H1 (cell line): Measurements from ENCODE around the gene EIF2AK2. TPM values are rescaled to one million over a fixed set of nuclear protein-coding genes. Genes with fewer than 3 reads are reported as not detected.

Experiments used
- CTCF ChIA-PET: fragments of 300-600 bp; sonication (Branson Sonifier 250); formaldehyde crosslinking; loops from one replicate; lab custom pipeline; 2021; ENCODE audit not compliant: partially characterized antibody; lab: Charles Lee
- POLR2A ChIA-PET: fragments of 300-600 bp; sonication (Branson Sonifier 250); formaldehyde crosslinking; loops from one replicate; lab custom pipeline; 2021; ENCODE audit warnings: inconsistent platforms; ENCODE audit not compliant: partially characterized antibody; lab: Charles Lee
- DNase-seq, 2 experiments: peaks; one replicate each; pipeline versions ENCODE4 v3.0.0 to v3.0.0-alpha.2; 2010 to 2022; ENCODE audit warnings: low spot score in 2 of 2, low read depth in 1 of 2, mixed read lengths in 1 of 2
- FAIRE-seq: peaks from 2 replicates; lab custom pipeline; 2011; peaks lifted over from hg19 to GRCh38; lab: Jason Lieb, UNC
- H2AFZ ChIP-seq: 2 replicates; pipeline ENCODE4 v1.8.1; 2012; ENCODE audit warnings: low read length, inconsistent platforms
- H2AK5ac ChIP-seq: 2 replicates; pipeline ENCODE4 v1.6.1; 2013; ENCODE audit warnings: low read depth, low read length
- H2BK120ac ChIP-seq: replicated peaks from 2 replicates; pipeline ENCODE3; 2013; ENCODE audit warnings: low read depth, low read length, inconsistent platforms
- H2BK12ac ChIP-seq: 2 replicates; pipeline ENCODE4 v1.6.1; 2013; ENCODE audit warnings: low read depth, low read length
- H2BK15ac ChIP-seq: 2 replicates; pipeline ENCODE4 v1.6.1; 2013; ENCODE audit warnings: low read length
- H2BK20ac ChIP-seq: 2 replicates; pipeline ENCODE4 v1.6.1; 2013; ENCODE audit warnings: low read length
- H2BK5ac ChIP-seq: 2 replicates; pipeline ENCODE4 v1.6.1; 2013; ENCODE audit warnings: low read depth, low read length
- H3K14ac ChIP-seq: 2 replicates; pipeline ENCODE4 v1.6.1; 2013; ENCODE audit warnings: inconsistent platforms; ENCODE audit not compliant: insufficient read length
- H3K18ac ChIP-seq: 2 replicates; pipeline ENCODE4 v1.6.1; 2013; ENCODE audit warnings: low read length; ENCODE audit errors: extremely low read depth
- H3K23ac ChIP-seq: 2 replicates; pipeline ENCODE4 v1.6.1; 2013; ENCODE audit warnings: inconsistent platforms; ENCODE audit not compliant: insufficient read length
- H3K23me2 ChIP-seq: 2 replicates; pipeline ENCODE4 v1.6.1; 2013; ENCODE audit warnings: low read depth, low read length
- H3K27ac ChIP-seq: 2 replicates; pipeline ENCODE4 v1.6.1; 2011; ENCODE audit warnings: low read depth, low read length, inconsistent platforms
- H3K27me3 ChIP-seq, 4 experiments: replicated peaks in 1 of 4; 1 replicate in 1 of 4; 2 replicates in 3 of 4; pipeline versions ENCODE4 v1.6.1 to v1.8.1; 2011 to 2013; ENCODE audit warnings: low read length in 3 of 4, mild to moderate bottlenecking in 3 of 4, inconsistent platforms in 2 of 4, mixed read lengths in 2 of 4, moderate library complexity in 1 of 4; ENCODE audit not compliant: control insufficient read depth in 3 of 4, insufficient read depth in 3 of 4; ENCODE audit errors: extremely low read depth in 1 of 4
- H3K36me3 ChIP-seq, 4 experiments: 2 replicates each; pipeline versions ENCODE4 v1.6.1 to v1.8.1; 2011 to 2013; ENCODE audit warnings: mild to moderate bottlenecking in 4 of 4, low read length in 3 of 4, moderate library complexity in 2 of 4, control low read depth in 1 of 4, inconsistent platforms in 1 of 4; ENCODE audit not compliant: insufficient read depth in 4 of 4, control insufficient read depth in 2 of 4
- H3K4ac ChIP-seq: replicated peaks from 2 replicates; pipeline ENCODE3; 2013; ENCODE audit warnings: low read length, low read depth, mixed read lengths, inconsistent platforms; ENCODE audit not compliant: insufficient read length
- H3K4me1 ChIP-seq, 4 experiments: replicated peaks in 1 of 4; 1 replicate in 1 of 4; 2 replicates in 3 of 4; pipeline versions ENCODE4 v1.6.1 to v1.8.1; 2011 to 2013; ENCODE audit warnings: low read length in 3 of 4, inconsistent platforms in 2 of 4, mixed read lengths in 1 of 4; ENCODE audit not compliant: insufficient read depth in 4 of 4, control insufficient read depth in 3 of 4
- H3K4me2 ChIP-seq, 2 experiments: 2 replicates each; pipeline versions ENCODE4 v1.6.1 to v1.8.1; 2011 to 2013; ENCODE audit warnings: low read depth in 2 of 2, low read length in 2 of 2, control low read depth in 1 of 2, inconsistent platforms in 1 of 2, mild to moderate bottlenecking in 1 of 2; ENCODE audit not compliant: insufficient read depth in 1 of 2
- H3K4me3 ChIP-seq, 4 experiments: fragments of 200-600, 300-600 bp in 1 of 4; sonication (generic), shearing (Covaris generic), sonication (Bioruptor Twin) in 1 of 4; 2 replicates each; pipeline versions ENCODE4 v1.5.1 to v1.8.1; 2011 to 2016; ENCODE audit warnings: low read length in 4 of 4, low read depth in 3 of 4, control low read depth in 2 of 4, inconsistent platforms in 2 of 4, mild to moderate bottlenecking in 2 of 4, mixed read lengths in 1 of 4, moderate library complexity in 1 of 4; ENCODE audit not compliant: insufficient read depth in 2 of 4; ENCODE audit errors: extremely low read depth in 1 of 4
- H3K56ac ChIP-seq: replicated peaks from 2 replicates; pipeline ENCODE3; 2013; ENCODE audit warnings: low read depth, mild to moderate bottlenecking, mixed read lengths, low read length, inconsistent platforms; ENCODE audit not compliant: insufficient read length
- H3K79me1 ChIP-seq: 2 replicates; pipeline ENCODE4 v1.6.1; 2013; ENCODE audit warnings: low read depth, low read length, control low read depth
- H3K79me2 ChIP-seq, 2 experiments: 2 replicates each; pipeline versions ENCODE4 v1.6.1 to v1.8.1; 2012 to 2013; ENCODE audit warnings: low read length in 2 of 2, mild to moderate bottlenecking in 2 of 2, inconsistent platforms in 1 of 2; ENCODE audit not compliant: insufficient read depth in 2 of 2, control insufficient read depth in 1 of 2
- H3K9ac ChIP-seq, 4 experiments: replicated peaks in 1 of 4; 1 replicate in 1 of 4; 2 replicates in 3 of 4; pipeline versions ENCODE4 v1.6.1 to v1.8.1; 2011 to 2013; ENCODE audit warnings: low read depth in 3 of 4, low read length in 3 of 4, control low read depth in 2 of 4, mild to moderate bottlenecking in 2 of 4, moderate library complexity in 2 of 4, inconsistent platforms in 1 of 4; ENCODE audit errors: extremely low read depth in 1 of 4
- H3K9me3 ChIP-seq, 2 experiments: 2 replicates each; pipeline versions ENCODE4 v1.6.1 to v1.8.1; 2012 to 2013; ENCODE audit warnings: mild to moderate bottlenecking in 2 of 2, moderate library complexity in 2 of 2, control low read depth in 1 of 2, inconsistent platforms in 1 of 2, low read depth in 1 of 2, low read length in 1 of 2, mixed read lengths in 1 of 2; ENCODE audit not compliant: insufficient read depth in 2 of 2
- H4K20me1 ChIP-seq, 2 experiments: replicated peaks in 1 of 2; 2 replicates each; pipeline versions ENCODE3 to v1.8.1; 2011 to 2013; ENCODE audit warnings: inconsistent platforms in 2 of 2, low read length in 2 of 2, mild to moderate bottlenecking in 1 of 2; ENCODE audit not compliant: insufficient read depth in 2 of 2, control insufficient read depth in 1 of 2
- H4K5ac ChIP-seq: 2 replicates; pipeline ENCODE4 v1.6.1; 2013; ENCODE audit warnings: low read length, low read depth, mixed read lengths, inconsistent platforms; ENCODE audit not compliant: insufficient read length
- H4K8ac ChIP-seq: 2 replicates; pipeline ENCODE4 v1.8.0; 2013; ENCODE audit warnings: mild to moderate bottlenecking, moderate library complexity, low read length, inconsistent platforms; ENCODE audit not compliant: insufficient read depth; ENCODE audit errors: extremely low read depth
- H4K91ac ChIP-seq: replicated peaks from 2 replicates; pipeline ENCODE3; 2013; ENCODE audit warnings: low read length, mixed read lengths, inconsistent platforms; ENCODE audit not compliant: insufficient read length
- EGR1 ChIP-seq: IDR thresholded peaks from 2 replicates; pipeline ENCODE4 v1.6.1; 2011; ENCODE audit warnings: low read depth, low read length, borderline replicate concordance
- GABPA ChIP-seq: IDR thresholded peaks from 2 replicates; pipeline ENCODE4 v1.6.1; 2011; ENCODE audit warnings: mild to moderate bottlenecking, low read length, moderate library complexity, borderline replicate concordance; ENCODE audit not compliant: insufficient read depth
- GTF2F1 ChIP-seq: IDR thresholded peaks from 2 replicates; pipeline ENCODE4 v1.6.1; 2012; ENCODE audit warnings: low read depth, low read length, improper control_type of control experiment, borderline replicate concordance
- SIN3A ChIP-seq, 2 experiments: IDR thresholded peaks in 1 of 2; conservative IDR thresholded peaks in 1 of 2; 2 replicates each; pipeline ENCODE4 v1.6.1; 2011 to 2012; ENCODE audit warnings: low read length in 2 of 2, improper control_type of control experiment in 1 of 2, low read depth in 1 of 2, mild to moderate bottlenecking in 1 of 2
- SP1 ChIP-seq: IDR thresholded peaks from 2 replicates; pipeline ENCODE4 v1.6.1; 2011; ENCODE audit warnings: low read depth, low read length
- TCF12 ChIP-seq: IDR thresholded peaks from 2 replicates; pipeline ENCODE4 v1.6.1; 2011; ENCODE audit warnings: low read depth, mild to moderate bottlenecking, low read length
- YY1 ChIP-seq: IDR thresholded peaks from 2 replicates; pipeline ENCODE4 v1.6.1; 2011; ENCODE audit warnings: low read depth, mild to moderate bottlenecking, low read length
- WGBS, 2 experiments: shearing (Covaris generic) in 1 of 2; methylation state at CpG; one replicate each; pipeline versions ENCODE4 v1.1.6 to v1.1.7; 2013 to 2015; ENCODE audit warnings: low lambda C conversion rate in 2 of 2, mixed read lengths in 2 of 2, inconsistent platforms in 1 of 2, low coverage in 1 of 2, missing lambda C conversion rate in 1 of 2; ENCODE audit not compliant: insufficient replicate concordance in 2 of 2, insufficient coverage in 1 of 2, insufficient read length in 1 of 2; ENCODE audit errors: extremely low coverage in 1 of 2, missing lambda C conversion rate in 1 of 2; 5-methylcytosine and 5-hydroxymethylcytosine counted together
- polyA plus RNA-seq, 7 experiments: library from polyadenylated mRNA; depleted of rRNA in 3 of 7; stranded (reverse) in 5 of 7; unstranded in 2 of 7; fragments of >200 nt in 5 of 7; fragments of 200-250 nt in 2 of 7; gene quantifications; 1 replicate in 5 of 7; 2 replicates in 1 of 7; 4 replicates in 1 of 7; pipeline versions ENCODE4 v1.2.1 to v1.2.3, GENCODE V29; 2011 to 2013; ENCODE audit warnings: missing spikeins in 2 of 7, mixed read lengths in 2 of 7
- total RNA-seq: library from RNA; stranded (reverse); fragmentation: NEBNext Ultra II Directional; extraction: Animal tissue kit (Norgen Biotek cat#: 25700); gene quantifications from 2 replicates; pipeline ENCODE4 v1.2.1, GENCODE V29; 2021
- TF ChIP-seq, protein P1 (sequence below), 3 experiments: IDR thresholded peaks; 1 replicate in 2 of 3; 2 replicates in 1 of 3; pipeline versions ENCODE4 v1.5.1 to v1.6.1; 2011; ENCODE audit warnings: low read length in 3 of 3, mild to moderate bottlenecking in 3 of 3, inconsistent platforms in 2 of 3, low read depth in 1 of 3, moderate library complexity in 1 of 3; ENCODE audit not compliant: insufficient read depth in 1 of 3; ENCODE audit errors: control extremely low read depth in 1 of 3
- TF ChIP-seq, protein P2 (sequence below): IDR thresholded peaks from 2 replicates; pipeline ENCODE4 v1.6.1; 2012; ENCODE audit warnings: low read length, inconsistent platforms

The EIF2AK2 gene
- total and polyA plus RNA-seq, 2 of the 8 experiments (the other 6 are each of a cell fraction or from before 2014, with no cell fraction given), result 13.1 to 46.9 TPM

DNA sequence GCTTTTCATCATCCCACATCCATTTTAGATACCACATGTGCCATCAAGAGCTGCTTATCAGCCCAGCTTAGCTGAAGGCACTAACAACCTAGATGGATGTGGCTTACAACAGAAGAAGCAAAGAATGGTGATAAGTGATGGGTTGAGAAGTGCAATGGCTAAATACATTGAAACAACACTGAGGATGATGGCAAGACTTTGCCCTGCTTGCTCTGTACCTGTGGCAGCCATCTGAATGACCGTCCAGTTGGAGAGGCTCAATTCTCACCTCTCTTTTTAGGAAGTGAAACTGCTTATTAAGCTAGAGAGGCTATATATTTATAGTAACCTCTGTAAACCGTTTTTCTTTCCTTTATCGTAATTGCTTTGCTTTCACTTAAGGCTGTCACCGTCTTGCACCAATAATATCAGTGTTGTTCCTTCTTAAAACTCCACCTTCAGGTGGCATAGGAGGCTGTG is 66.7 kb downstream of the EIF2AK2 start:
- Histone ChIP-seq H2BK5ac (no peak overlapping the region), H3K56ac (no peak overlapping the region), H3K4ac (no peak overlapping the region), H3K4me3 (no peak overlapping the region), H2AK5ac (no peak overlapping the region), H2BK120ac (no peak overlapping the region), H2BK12ac (no peak overlapping the region), H3K79me2 (no peaks in the 10 kb centered on the region), H3K79me1 (no peaks in the 10 kb centered on the region), H2BK20ac (no peak overlapping the region), H4K8ac (no peak overlapping the region), H3K23ac (no peak overlapping the region), H3K4me2 (no peak overlapping the region), H4K20me1 (peaks cover 0 to 1% of the 10 kb centered on the region in 2 experiments), H4K91ac (no peak overlapping the region), H3K9ac (no peak overlapping the region), H3K18ac (no peak overlapping the region), H3K36me3 (peaks cover 0 to 3% (median under 1%) of the 10 kb centered on the region in 4 experiments; a peak in 2 of 8 replicates), H3K23me2 (no peaks in the 10 kb centered on the region), H2AFZ (no peak overlapping the region), H3K14ac (no peak overlapping the region), H3K27me3 (no peaks in the 10 kb centered on the region), H4K5ac (no peak overlapping the region), H3K27ac (no peak overlapping the region), H3K9me3 (no peaks in the 10 kb centered on the region), H2BK15ac (no peak overlapping the region), H3K4me1 (peaks cover 0 to under 1% (median 0%) of the 10 kb centered on the region in 4 experiments; a peak in 2 of 7 replicates)
- FAIRE-seq (no peak), DNase-seq (no peak)
- TF ChIP-seq EGR1 (no peak), YY1 (no peak), SIN3A (conservative IDR thresholded peaks at IDR 0.05 in 1 of 2, IDR thresholded peaks at IDR 0.05 in 1 of 2; ENCODE audit: low read depth in 1 of 2, low read length in 2 of 2) (no peak), GABPA (no peak), GTF2F1 (no peak), TCF12 (no peak), SP1 (no peak)
- TF ChIP-seq, protein P1, sequence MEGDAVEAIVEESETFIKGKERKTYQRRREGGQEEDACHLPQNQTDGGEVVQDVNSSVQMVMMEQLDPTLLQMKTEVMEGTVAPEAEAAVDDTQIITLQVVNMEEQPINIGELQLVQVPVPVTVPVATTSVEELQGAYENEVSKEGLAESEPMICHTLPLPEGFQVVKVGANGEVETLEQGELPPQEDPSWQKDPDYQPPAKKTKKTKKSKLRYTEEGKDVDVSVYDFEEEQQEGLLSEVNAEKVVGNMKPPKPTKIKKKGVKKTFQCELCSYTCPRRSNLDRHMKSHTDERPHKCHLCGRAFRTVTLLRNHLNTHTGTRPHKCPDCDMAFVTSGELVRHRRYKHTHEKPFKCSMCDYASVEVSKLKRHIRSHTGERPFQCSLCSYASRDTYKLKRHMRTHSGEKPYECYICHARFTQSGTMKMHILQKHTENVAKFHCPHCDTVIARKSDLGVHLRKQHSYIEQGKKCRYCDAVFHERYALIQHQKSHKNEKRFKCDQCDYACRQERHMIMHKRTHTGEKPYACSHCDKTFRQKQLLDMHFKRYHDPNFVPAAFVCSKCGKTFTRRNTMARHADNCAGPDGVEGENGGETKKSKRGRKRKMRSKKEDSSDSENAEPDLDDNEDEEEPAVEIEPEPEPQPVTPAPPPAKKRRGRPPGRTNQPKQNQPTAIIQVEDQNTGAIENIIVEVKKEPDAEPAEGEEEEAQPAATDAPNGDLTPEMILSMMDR (IDR thresholded peaks at IDR 0.05; ENCODE audit: control extremely low read depth in 1 of 3, insufficient read depth in 1 of 3, low read depth in 1 of 3, low read length in 3 of 3), result no peak
- TF ChIP-seq, protein P2, sequence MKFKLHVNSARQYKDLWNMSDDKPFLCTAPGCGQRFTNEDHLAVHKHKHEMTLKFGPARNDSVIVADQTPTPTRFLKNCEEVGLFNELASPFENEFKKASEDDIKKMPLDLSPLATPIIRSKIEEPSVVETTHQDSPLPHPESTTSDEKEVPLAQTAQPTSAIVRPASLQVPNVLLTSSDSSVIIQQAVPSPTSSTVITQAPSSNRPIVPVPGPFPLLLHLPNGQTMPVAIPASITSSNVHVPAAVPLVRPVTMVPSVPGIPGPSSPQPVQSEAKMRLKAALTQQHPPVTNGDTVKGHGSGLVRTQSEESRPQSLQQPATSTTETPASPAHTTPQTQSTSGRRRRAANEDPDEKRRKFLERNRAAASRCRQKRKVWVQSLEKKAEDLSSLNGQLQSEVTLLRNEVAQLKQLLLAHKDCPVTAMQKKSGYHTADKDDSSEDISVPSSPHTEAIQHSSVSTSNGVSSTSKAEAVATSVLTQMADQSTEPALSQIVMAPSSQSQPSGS, result no peak
- ChIA-PET POLR2A (interaction anchor here (0.5 to 1.0 kb wide), 2 partner anchors 12 to 170 kb away, joined by 3 to 7 read pairs; no protein-coding TSS in a partner anchor), CTCF (no interaction called here)
- WGBS, 2 experiments, result 89% methylated on average over 4 of the region's 4 CpGs; no CpG with 5 or more reads in 1 of the 2 experiments
